ENCODE results near the gene PTPRK.

The PTPRK gene

DNA sequence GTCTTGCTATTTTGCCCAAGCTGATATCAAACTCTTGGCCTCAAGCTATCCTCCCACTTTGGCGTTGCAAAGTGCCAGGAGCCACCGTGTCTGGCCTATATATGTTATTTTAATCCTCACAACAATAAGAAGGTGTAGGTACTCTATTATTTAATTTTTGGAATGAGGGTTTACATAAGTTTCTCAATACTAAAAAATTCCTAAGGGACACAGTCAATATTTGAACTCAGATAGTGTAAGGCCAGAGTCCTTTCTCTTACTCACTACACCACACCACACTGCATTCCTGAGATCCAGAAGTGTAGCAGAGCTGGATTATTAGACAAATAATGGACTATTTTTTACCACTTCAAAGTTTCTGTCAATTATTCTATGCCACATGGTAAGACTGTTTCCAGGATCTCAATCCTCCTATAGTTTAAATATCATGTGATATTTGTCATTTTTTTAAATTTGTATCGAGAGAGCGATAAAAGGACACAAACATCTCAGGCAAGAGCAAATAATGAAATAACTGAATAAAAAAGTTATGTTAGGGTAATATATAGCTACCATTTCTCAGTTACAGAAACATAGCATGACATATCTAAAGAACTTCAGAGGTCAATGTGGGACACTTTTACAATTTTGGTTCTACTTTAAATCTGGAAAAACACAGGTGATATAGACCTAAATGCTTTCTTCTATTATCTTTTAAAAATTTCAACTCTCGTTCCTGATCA is 457.4 kb downstream of the PTPRK start:
- no peak for DNase-seq

DNA sequence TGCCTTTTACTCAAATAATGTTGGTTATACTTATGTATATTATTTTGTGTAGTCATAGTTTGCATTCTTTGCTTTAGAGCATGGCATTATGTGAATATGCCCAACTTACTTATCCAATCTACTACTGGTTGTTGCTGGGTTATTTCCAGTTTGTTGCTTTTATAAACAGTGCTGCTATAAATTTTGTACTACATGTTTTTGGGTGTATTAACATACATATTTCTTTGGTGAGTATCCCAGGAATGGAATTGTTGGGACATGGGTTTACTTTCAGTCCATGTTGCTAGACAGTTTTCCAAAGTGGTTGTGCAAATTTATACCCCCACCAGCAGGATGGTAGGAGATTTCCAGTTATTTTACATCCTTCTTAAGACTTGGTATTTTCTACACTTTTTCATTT is 462.5 kb downstream of the PTPRK start:
- no peak for DNase-seq

DNA sequence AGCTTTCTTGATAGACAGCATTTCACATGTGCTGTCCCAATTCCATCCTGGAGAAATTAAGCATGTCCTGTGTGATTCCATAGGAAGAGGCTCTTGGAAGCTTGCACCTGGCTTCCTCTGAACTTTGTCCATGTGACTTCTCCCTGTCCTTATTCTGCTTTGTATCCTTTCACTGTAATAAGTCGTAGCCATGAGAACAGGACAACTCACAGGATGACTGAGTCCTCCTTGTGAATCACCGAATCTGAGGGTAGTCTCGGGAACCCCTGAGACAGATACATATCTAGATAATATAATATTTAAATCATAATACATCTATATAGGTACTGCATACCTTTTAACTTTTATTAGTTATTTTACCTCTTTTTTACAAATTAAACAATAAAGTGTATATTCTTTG is 462.9 kb downstream of the PTPRK start:
- no peak for DNase-seq

DNA sequence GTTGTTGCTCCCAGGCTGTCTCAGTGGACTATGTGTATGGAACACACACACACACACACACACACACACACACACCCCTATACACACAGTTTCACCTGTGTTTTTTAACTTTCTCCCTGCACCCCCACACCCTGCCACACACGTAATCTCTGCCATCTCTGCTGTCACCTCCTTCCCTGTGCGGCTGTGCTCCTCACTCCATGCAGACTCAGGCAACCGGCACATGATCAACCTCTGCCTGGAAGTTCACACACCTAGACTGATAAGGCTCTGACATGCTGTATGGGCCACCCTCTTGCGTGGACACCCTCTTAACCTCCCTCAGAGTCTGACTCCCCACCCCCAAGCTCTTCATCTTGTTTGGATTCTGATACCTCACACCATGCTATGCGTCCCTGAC is 467.3 kb downstream of the PTPRK start:
- no peak for DNase-seq

DNA sequence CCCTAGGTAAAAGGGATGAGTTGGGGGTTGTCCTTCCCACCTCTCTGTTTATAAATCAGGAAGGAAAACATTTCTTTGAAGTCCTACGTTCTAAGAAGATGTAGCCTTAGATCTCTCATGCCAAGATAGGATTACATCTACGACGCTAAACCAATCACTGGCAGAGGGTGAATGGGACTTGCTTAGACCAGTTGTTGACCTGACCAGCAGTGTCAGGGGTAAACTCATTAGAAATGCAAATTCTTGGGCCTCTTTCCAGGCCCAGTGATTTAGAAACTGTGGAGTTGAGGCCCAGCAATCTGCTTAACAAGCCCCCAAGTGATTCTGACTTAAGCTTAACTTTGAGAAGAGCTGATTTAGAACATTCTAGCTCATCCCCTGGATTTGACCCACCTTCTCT is 472.4 kb downstream of the PTPRK start:
- DNase-seq, result no peak

DNA sequence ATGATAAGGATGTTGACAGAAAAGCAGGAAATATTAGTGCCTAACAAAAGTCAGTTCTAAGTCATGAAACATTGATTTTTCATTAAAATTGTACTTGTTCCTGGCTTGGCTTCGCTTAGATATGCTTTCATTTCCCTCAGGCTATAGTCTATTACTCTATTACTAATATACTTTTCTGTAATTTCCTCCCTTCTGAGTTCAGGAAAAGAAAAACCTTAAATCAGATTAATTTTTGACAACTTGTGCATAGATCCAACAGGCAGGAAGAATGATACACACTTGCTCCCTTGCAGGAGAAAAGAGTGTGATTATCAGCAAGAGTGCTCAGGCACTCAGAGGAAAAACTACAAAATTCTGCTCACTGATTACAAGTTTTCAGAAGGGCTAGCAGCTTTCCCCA is 474.4 kb downstream of the PTPRK start:
- no peak for DNase-seq

DNA sequence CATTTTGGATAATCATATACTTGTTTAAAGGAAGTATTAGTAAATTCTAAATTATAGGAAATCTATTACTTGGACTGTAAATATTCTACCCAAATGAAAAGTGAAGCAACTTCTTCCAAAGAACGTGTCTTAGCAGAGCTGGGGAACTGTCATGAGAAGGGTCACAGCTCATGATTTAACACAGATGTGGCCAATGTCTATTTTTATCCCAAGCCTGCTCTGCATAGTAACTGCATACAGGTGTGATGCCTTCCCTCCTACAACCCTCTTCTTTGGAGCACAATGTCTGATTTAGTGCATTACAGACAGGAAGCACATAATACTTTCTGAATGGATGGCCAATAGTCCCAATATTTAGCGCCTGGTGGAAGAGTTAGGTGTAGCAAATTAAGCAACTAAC is 480.9 kb downstream of the PTPRK start:
- DNase-seq, result no peak

DNA sequence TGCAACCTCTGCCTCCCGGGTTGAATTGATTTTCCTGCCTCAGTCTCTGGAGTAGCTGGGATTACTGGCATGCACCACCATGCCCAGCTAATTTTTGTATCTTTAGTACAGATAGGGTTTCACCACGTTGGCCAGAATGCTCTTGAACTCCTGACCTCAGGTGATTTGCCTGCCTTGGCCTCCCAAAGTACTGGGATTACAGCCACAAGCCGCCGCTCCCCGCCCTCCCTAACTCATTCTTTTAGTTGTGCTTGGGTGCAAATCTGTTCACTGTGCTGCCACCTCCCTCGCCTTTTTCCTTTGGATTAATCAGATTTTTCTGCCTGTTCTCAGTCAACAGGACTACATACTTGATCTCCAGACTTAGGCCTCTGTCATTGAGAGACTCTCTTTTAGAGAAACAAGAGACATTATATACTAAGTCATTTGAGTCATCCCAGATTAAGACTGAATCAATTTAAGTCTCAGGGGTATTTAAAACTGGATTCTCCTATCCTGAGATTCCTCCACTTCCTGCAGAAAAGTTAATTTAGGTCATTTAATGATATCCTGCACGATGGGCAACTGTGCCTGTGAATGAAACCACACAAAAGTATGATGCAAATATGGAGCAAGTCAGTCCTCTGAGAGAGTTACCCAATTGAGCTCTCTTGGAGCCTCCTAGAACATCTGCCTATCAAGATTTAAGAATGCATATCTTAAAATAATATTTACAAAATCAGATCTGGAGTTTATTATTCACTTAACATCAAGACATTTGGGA is 483.4 kb downstream of the PTPRK start:
- peak; percentile 2 for DNase-seq

DNA sequence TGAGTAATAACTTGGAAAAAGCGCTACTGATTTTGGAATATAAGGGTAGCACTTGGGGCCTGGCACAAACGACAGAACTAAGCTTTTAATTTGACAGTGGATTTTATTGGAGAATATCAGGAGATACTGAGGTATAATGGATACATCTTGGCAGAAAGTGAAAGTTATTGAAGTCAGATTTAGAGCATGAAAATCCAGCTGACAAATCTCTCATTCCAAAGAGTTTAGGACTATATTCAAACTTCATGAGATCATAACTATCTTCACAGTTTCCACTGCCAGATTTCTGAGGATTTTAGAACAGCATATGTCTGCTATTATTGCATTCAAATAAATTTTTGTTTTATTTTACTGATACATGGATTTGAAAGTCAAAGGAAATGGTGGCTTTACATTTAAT is 487.2 kb downstream of the PTPRK start:
- DNase-seq, result no peak

DNA sequence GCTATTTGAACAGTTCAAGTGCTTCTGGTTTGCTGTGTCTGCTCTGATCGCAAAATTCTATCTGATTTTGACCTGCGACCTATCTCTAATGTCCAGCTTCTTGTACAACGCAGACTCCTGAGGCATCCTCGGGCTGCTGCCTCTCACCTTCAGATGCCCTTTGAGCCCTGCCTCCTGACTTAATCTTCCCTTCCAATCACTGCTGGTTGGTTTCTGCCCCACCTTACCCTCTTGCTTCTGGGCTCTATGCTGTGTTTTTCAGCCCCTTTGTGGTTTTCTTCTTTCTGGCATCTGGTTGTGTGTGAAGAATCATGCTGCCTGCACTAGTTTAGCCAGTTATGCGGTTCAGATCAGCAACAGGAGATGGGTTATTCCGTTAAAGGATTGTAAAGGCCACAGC is 488.4 kb downstream of the PTPRK start:
- DNase-seq, result no peak

DNA sequence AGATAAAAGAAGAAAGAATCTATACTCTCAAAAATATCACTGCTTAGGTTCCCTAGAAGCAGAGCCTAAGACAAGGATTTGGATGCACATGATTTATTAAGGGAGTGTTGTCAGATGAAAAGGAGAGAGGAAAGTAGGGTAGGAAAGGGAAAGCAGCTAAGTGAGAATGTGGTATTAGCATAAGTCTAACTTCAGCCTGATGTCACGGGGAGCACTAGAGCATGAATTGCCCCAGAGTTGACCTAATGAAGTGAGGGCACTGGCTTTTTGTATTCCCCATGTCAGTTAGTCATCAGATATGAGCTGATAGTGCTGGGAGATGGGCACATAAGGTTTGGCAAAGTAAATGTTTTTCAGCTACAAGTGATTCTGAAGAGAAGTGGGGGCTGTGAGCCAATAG is 490.6 kb downstream of the PTPRK start:
- no peak for DNase-seq

DNA sequence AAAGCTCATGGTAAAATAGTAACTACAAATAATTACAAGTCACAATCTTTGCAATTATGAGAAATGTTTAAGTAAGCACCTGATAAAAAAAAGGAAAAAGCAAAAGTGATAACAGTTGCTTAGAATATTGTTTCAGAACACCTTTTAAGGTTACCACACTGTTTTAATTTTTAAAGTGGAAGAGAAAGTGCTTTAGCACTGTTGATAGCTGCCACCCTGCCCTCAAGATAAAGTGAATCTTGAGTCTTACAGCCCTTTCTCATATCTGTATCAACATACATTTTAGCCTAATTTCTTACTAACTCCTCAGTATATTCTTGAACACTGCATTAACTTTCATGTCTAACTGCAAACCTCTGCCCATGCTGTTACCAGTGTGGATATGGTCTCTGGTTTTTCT is 492.2 kb downstream of the PTPRK start:
- no peak for DNase-seq

DNA sequence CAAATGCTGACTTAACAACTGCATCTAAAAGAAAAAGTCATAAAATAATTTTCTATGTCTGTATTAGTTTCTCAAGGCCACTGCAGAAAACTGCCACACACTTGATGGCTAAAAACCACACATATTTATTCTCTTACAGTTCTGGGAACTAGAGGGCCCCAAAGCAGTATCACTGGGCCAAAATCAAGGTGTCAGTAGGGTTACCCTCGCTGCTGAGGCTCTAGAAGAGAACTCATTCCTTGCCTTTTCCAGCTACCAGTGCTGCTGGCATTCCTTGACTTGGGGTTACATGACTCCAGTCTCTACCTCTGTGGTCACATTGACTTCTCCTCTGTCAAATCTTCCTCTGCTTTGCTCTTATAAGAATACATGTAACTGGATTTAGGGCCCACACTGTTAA is 494.9 kb downstream of the PTPRK start:
- no peak for DNase-seq

DNA sequence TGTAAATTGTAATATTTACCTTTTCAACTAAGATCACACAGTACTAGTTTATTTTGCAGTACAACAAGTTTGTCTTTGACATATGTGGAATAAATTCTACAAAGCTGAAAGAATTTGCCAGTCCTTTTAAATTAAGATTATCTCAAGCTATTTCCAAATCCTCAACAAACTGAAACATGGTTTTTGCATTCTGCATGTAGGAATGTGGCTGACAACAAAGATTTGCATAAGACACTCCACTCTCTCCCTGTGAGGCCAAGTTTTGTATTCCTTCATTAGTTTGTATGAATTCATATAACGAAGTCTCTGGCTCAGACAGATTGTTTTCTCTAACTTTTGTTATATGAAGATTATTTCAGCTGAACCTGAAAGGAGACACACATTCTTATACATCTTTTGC is 495.4 kb downstream of the PTPRK start:
- DNase-seq, result no peak

DNA sequence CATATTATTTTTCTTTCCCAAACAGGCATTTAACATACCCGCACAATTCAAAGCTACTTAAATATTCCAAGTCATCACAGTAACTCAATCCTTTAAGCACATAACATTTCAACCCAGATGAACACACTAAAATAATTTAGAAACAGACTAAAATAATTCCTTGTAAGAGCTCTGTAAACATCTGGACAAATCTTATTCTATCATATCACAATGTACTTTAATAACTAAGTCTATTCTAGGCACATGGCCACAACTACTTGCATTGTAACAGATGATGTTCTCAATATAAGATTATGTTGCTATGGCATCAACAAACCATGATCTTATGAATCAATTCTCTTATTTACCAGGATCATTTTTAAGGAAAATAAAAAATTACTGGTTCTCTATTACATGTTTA is 496.4 kb downstream of the PTPRK start:
- DNase-seq, result no peak

DNA sequence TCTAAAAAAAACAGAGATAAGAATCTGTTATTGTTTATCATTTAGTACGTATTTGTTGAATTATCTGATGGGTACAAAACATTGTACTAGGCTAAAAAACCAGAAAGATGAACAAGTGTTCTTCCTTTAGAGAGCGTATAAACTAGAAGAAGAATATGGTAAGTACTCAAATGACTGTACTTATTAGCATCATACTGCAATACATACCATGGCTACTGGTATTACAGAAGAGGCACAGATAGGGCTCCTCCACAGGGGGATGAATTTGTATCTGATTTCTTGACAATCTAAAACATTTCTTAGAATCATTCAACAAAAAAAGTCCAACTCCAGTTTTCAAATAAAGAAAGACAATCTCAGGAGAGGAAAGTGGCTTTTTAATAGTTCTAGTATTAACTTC is 501.6 kb downstream of the PTPRK start:
- DNase-seq, result no peak

DNA sequence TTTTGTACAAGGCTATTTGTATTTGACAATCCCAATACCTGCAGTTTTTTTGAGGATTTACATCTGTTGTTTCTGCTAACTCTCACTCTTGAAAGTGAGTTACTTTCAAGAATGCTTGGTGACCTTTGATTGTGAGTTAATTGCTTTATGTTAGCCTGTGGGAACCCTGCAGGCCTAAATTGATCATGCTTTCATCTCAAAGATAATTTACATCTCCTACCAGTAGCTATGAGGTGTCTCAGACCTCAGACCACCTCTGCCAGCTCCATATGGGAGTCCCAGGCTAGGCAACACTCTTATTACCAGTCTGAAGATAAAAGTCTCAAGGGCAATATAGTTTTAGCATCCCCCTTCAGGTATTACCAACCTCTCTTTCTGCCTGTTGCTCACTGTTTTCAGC is 503.1 kb downstream of the PTPRK start:
- no peak for DNase-seq

DNA sequence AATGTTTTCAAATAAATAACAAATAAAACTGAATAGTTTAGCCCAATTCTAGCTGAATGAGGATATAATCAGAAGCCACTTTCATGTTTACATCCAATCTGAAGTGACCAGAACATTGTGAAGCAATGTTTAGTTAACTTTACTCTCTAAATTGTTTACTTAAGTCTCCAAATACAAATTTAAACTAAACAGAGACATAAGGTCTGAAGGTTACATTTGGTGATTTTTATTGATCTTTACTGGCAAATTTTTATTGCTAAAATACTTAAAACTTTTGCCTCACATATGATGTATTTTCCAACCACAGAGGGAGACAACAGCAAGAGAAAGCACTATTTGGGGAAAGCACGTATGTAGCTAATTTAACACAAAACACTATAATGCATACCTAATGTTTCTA is 512.7 kb downstream of the PTPRK start:
- DNase-seq, result no peak

DNA sequence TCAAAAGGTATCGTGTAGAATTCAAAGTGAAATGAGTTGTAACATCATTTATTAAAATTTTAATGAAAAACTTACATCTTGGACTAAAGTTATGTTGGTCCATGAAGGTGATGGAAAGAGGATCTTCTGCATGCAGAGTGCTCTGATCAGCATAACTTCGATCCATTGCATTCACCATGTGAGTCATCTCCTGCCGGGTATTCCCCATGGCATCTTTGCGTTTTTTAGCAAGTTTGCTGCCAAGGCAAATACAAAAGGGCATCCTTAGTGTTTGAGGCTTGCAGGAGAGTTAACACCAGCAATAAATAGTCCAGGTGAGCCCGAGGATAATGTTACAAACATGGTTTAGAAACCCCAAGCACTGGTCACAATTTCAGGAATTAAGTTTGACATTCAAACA is 515.4 kb downstream of the PTPRK start:
- no peak for DNase-seq

DNA sequence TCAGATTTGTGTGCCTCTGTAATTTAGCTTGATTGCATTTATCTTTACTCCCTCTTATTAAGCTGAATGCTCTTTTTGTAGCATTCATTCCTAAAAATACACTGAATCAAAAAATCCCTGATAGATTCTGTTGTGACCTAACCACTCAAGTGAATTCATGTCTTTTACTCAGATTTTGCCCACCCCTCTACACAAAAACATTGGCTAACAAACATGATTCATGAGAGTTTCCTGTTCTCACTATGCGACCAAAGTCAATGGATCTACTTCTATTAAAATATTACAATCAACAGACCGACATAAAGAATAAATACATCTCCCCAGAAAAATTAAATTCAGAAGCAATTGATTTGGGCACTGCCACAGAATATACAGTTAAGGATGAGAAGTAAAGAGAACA is 520.0 kb downstream of the PTPRK start:
- DNase-seq, result no peak

DNA sequence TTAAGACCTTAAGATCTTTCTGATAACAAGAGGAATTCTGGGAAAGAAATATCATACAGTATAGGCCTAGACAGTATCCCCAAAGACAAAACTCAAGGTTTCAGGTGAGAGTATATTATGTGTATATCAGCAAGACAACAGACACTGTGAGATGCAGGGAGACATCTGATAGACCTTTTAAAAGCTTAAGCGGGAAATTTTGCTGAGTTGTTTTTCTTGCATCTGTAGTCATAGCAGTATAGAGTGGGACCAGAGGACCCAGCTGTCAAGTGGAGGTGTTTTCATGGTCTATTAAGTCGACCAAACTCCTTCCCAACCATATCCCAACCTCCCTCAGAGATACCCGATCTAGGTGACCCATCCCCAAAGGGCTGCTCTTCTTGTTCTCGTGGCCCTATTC is 521.4 kb downstream of the PTPRK start:
- no peak for DNase-seq

DNA sequence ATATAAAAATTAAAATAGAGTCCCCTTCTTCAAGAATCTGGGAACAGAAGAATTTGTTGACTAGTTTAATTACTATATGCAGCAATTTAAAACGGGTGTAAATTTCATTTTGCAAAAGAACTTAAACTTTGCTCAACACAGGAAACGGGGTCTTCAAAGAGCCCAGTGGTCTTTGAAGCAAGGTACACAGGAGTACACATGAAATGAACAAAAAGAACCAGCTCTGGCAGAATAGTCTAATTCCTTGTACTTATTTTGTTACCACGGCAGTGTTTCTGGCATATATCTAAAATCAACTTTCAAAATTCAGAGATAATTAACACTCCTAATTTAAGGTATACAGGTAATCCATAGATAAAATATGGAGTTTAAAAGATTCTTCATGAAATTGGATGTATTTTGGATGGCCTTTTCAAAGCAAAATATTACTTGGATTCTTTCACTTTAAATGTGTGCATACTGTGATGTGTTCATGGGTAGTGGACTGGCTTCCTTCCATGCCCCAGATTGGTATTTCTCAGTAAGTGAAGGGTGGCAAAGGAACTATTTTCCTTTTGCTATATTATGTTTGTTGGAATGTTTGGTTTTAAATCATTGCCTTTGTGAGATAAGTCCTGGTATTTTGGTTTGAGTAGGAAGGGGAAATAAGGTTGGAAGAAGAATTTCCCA is 522.8 kb downstream of the PTPRK start:
- DNase-seq, result no peak

DNA sequence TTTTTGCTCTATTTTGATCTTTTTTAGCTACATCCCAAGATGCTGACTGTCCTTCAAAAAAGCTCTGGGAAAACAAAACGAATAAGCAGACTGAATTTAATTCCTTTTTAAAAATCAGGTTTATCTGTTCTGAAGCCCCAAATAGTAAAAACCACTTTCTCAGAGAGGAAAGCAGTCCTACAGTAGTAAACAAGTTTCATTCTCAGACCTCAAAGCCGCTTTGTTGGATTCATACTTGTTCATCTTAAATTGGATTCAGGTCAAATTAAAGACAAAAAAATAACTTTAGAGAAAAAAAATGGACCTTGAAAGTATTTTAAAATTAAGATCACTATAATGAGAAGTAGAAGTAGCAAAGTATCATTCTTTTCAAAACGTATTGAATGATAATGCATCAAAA is 523.5 kb downstream of the PTPRK start:
- no peak for DNase-seq

DNA sequence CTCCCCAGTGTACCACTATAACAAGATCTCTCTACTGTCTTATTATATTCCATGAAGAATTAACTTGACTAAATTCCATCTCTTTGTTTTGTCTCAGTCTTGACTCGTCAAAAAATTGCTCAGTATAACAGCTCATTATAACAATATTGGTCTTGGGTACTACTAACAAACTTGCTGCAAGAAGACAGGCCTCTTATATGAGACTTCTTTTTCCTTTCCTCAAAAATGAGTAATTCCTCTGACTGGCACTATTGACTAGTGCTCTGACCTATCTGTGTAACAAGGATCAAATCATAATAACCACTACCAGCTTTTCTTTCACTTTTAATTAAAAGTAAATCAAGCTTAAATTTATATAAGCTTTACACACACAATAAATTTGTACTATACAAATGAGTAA is 528.3 kb downstream of the PTPRK start:
- DNase-seq, result no peak

Data from hematopoietic multipotent progenitor cell treated with erythropoietin and hydrocortisone succinate and interleukin-3 and kit ligand, for 6 days (in vitro differentiated cells).